Skeletal muscle satellite cell (primary cell): Measurements from ENCODE around the gene ACKR1.

Source experiments
- H3K27me3 ChIP-seq: 2 replicates; pipeline ENCODE4 v1.7.0; 2013; ENCODE audit warnings: low read length; ENCODE audit not compliant: control insufficient read depth, insufficient read depth
- H3K36me3 ChIP-seq: 2 replicates; pipeline ENCODE4 v1.7.0; 2013; ENCODE audit warnings: mild to moderate bottlenecking, control low read depth, low read length; ENCODE audit not compliant: insufficient read depth
- H3K4me1 ChIP-seq: 2 replicates; pipeline ENCODE4 v1.7.0; 2013; ENCODE audit warnings: low read length; ENCODE audit not compliant: control insufficient read depth, insufficient read depth
- H3K4me2 ChIP-seq: 2 replicates; pipeline ENCODE4 v1.7.0; 2013; ENCODE audit warnings: mild to moderate bottlenecking, low read length
- H3K4me3 ChIP-seq: 2 replicates; pipeline ENCODE4 v1.7.0; 2013; ENCODE audit warnings: low read length
- H3K9ac ChIP-seq: 2 replicates; pipeline ENCODE4 v1.7.0; 2013; ENCODE audit warnings: mild to moderate bottlenecking, low read depth, low read length, moderate library complexity
- H3K9me3 ChIP-seq: replicated peaks from 2 replicates; pipeline ENCODE4 v1.7.0; 2013; ENCODE audit warnings: mild to moderate bottlenecking, control low read depth, low read length

The ACKR1 gene

DNA sequence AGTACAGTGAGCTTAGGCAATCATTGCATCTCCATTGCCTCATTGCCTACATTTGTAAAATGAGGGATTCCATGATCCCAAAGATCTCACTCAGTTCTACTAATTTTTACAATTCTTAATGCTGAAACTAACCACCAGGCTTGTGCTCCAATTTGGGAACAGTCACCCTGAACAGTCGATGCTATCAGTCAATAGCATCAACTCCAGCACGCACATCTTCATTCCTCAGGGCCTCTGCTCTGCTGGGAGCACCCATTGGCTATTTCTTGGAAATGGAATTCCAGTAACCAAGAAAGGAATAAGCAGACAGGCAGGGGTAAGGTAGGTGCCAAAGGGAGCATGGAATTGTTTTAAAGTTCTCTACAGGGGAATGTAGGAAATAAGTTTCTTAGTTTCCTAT lies 14.2 kb upstream of the ACKR1 start:
- Histone ChIP-seq H3K9ac (no peak overlapping the region), H3K4me2 (no peak overlapping the region), H3K9me3 (no peaks in the 10 kb centered on the region), H3K27me3 (peaks cover 34% of the 10 kb centered on the region), H3K4me3 (no peak overlapping the region), H3K4me1 (no peaks in the 10 kb centered on the region), H3K36me3 (peaks cover 8% of the 10 kb centered on the region)

DNA sequence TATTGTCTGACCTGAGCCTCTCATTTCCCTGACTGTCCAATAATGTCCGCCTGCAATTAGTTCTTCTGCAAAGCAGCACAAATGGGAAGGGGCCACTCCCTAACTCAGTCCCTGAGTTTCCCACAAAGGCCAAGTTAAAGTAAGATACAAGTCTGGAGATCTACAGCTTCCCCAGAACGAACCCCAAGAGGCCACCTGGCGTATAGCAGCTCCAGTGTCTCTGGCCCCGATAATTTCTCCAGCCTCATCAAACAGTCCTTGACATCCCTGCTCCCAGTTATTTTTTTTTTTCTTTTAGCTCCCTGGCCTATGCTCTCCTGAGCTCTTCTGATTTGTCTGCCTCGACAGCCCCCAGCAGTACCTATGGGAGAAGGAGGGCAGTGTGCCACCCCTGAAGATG lies 8.1 kb upstream of the ACKR1 start:
- H3K4me3 ChIP-seq = no peak overlapping the region
- no peaks in the 10 kb centered on the region for H3K9me3 ChIP-seq
- H3K4me2 ChIP-seq = no peak overlapping the region
- H3K9ac ChIP-seq = no peak overlapping the region
- H3K27me3 ChIP-seq = peaks cover 4% of the 10 kb centered on the region
- H3K4me1 ChIP-seq = no peaks in the 10 kb centered on the region
- H3K36me3 ChIP-seq = peaks cover 5% of the 10 kb centered on the region

DNA sequence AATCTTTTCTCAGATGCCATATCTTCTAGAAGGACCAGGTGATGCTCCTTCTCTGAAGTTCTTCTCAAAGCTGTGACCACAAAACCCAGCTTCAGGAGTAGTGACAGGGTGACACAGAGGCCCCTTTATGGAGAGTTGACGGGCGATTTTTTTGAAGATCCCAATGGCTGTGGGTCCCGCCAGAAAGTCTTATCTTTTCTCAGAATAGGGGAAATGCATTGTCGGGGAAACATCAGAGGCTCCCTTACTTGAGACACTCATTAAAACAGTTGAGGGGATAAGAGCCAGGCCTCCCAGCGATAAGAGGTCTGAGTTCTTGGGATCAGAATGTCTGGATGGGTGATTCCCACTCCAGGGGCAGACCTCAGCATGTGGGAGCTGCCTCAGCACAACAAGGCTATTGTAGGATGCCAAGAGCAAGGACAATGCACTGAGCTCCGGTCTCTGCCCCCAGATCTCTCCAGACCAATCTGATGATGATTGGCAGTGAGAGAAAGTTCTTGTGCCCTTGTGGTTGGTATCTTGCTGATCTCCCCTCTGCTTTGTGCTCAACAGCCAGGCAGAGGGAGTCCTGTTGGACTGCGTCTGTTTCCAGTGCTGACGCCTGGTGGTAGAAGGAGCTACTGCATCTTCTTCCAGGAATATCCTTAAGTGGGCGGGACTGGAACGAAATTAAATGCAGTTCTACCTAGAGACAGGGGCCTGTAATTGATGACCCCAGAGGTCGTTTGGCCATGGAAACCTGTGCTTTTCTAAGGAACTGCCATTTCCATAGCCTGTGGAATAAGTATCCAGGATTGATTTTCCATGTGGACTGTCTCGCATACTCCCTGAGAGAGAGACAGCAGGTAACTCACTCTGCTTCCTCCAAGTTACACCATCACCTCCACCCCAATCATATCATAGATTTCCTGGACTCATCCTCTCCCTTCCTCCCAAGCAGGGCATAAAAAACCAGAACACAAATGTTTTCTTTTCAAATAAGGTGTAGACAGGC lies 6.8 kb upstream of the ACKR1 start:
- Histone ChIP-seq H3K4me3 (no peak overlapping the region), H3K4me2 (no peak overlapping the region), H3K9me3 (no peaks in the 10 kb centered on the region), H3K9ac (no peak overlapping the region), H3K27me3 (no peaks in the 10 kb centered on the region), H3K4me1 (no peaks in the 10 kb centered on the region), H3K36me3 (peaks cover 5% of the 10 kb centered on the region)

GRCh38 chr1:159199901-159200300 lies 4.8 kb upstream of the ACKR1 start:
- H3K4me2 ChIP-seq = no peak overlapping the region
- H3K27me3 ChIP-seq = peaks cover 14% of the 10 kb centered on the region
- no peak overlapping the region for H3K9ac ChIP-seq
- H3K9me3 ChIP-seq = no peaks in the 10 kb centered on the region
- no peaks in the 10 kb centered on the region for H3K36me3 ChIP-seq
- no peak overlapping the region for H3K4me3 ChIP-seq
- no peaks in the 10 kb centered on the region for H3K4me1 ChIP-seq

DNA sequence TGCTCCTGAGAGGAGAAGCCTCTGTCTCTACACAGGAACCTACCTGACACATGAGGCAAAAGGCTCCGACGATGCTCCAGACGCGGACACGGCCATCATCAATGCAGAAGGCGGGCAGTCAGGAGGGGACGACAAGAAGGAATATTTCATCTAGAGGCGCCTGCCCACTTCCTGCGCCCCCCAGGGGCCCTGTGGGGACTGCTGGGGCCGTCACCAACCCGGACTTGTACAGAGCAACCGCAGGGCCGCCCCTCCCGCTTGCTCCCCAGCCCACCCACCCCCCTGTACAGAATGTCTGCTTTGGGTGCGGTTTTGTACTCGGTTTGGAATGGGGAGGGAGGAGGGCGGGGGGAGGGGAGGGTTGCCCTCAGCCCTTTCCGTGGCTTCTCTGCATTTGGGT lies 3.9 kb upstream of the ACKR1 start:
- peaks cover 14% of the 10 kb centered on the region for H3K27me3 ChIP-seq
- no peaks in the 10 kb centered on the region for H3K36me3 ChIP-seq
- H3K4me2 ChIP-seq = no peak overlapping the region
- H3K9me3 ChIP-seq = no peaks in the 10 kb centered on the region
- H3K4me1 ChIP-seq = no peaks in the 10 kb centered on the region
- H3K9ac ChIP-seq = no peak overlapping the region
- no peak overlapping the region for H3K4me3 ChIP-seq

DNA sequence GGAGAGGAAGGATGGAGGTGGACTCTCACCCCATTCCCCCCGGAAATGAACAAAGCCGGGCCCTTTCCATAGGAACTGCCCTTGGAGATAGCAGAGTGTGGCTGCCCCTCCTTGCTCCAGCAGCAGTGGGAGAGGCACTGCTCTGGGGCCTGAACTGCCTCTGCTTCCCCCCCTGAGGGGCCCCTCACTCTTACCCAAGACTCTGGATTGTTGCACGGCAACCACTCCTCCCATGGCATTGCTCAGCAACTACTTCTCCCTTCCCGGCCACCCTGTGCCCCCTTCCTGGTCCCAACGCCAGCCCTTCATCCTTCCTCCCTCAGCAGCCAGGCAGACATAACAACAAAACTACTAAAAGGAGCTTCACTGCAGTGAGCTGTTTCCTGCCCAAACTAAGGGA lies 3.0 kb upstream of the ACKR1 start:
- H3K27me3 ChIP-seq = peaks cover 14% of the 10 kb centered on the region
- H3K4me1 ChIP-seq = no peaks in the 10 kb centered on the region
- no peaks in the 10 kb centered on the region for H3K9me3 ChIP-seq
- no peak overlapping the region for H3K9ac ChIP-seq
- no peaks in the 10 kb centered on the region for H3K36me3 ChIP-seq
- H3K4me3 ChIP-seq = no peak overlapping the region
- no peak overlapping the region for H3K4me2 ChIP-seq

DNA sequence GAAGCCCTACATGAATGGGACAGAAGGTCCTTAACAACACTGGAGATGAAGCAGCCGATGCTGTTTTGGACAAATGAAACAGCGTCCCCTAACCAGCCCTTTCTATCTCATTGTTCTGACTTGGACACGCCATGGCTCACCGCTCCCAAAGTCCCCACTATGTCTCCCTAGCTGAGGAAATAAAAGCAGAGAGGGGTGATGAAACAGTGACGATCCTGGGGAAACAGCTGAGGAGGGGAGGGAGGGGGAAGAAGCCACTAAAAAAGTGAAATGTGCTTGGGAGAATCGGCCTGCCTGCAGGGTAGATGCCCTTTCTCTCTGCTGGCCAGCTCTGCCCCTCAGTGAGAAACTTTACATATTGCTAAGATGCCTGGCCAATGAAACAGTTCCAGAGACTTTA lies 1.1 kb upstream of the ACKR1 start:
- Histone ChIP-seq H3K4me1 (no peaks in the 10 kb centered on the region), H3K4me2 (no peak overlapping the region), H3K27me3 (peaks cover 28% of the 10 kb centered on the region)

DNA sequence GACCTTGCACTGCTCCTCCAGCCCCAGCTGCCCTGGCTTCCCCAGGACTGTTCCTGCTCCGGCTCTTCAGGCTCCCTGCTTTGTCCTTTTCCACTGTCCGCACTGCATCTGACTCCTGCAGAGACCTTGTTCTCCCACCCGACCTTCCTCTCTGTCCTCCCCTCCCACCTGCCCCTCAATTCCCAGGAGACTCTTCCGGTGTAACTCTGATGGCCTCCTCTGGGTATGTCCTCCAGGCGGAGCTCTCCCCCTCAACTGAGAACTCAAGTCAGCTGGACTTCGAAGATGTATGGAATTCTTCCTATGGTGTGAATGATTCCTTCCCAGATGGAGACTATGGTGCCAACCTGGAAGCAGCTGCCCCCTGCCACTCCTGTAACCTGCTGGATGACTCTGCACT lies 550 bp downstream of the ACKR1 start:
- Histone ChIP-seq H3K9ac (no peak overlapping the region), H3K27me3 (peaks cover 29% of the 10 kb centered on the region), H3K4me1 (no peaks in the 10 kb centered on the region), H3K9me3 (no peaks in the 10 kb centered on the region), H3K36me3 (no peaks in the 10 kb centered on the region), H3K4me3 (no peak overlapping the region), H3K4me2 (no peak overlapping the region)

More for the DNA sequence above, 1.1 kb upstream of the ACKR1 start:
- Histone ChIP-seq H3K9ac (no peak overlapping the region), H3K9me3 (no peaks in the 10 kb centered on the region), H3K36me3 (no peaks in the 10 kb centered on the region), H3K4me3 (no peak overlapping the region)

- Histone ChIP-seq H3K4me2 (no peak overlapping the region), H3K4me3 (no peak overlapping the region), H3K36me3 (no peaks in the 10 kb centered on the region), H3K9me3 (no peaks in the 10 kb centered on the region), H3K27me3 (peaks cover 32% of the 10 kb centered on the region), H3K9ac (no peak overlapping the region), H3K4me1 (peaks cover 3% of the 10 kb centered on the region)
These were observed 1.4 kb downstream of the ACKR1 start for GRCh38 chr1:159206110-159206509.

DNA sequence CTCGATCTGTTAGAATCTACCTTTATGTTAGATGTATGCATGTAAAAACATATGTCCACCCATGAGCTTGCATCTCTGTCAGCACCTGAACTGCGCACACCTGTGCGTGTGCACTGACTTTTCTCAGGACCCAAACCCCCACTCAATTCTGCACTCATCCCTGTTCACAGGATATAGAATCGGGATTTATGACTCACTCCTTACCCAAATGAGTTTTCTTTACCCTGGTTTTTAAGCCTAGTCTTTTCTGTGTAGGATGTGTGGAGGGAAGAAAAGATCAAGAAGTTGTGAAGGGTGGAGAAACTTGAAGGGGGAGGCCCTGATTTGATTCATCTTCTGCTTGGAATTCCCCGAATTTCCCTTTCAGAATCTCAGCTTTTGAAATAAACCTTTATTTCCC lies 2.4 kb downstream of the ACKR1 start:
- H3K4me1 ChIP-seq = peaks cover 11% of the 10 kb centered on the region
- H3K27me3 ChIP-seq = peaks cover 32% of the 10 kb centered on the region

DNA sequence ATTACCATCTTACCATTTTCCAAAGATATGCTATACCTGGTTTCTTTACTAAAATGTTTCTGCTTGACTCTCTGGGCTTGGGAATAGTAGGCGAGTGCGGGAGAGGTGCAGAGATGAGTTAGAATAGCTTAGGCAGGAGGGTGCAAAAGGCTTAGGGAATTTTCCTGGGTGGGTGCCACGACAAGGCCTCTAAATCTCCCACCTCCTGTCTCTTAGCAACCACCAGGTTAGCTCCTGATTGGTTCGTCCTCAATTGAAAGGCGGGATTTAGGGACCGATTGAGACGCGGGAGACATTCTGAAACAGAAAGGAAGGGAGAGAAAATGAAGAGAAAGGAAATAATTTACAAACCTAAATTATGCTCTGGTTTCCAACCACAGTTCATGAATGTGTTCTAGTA lies 3.1 kb downstream of the ACKR1 start:
- peaks cover 32% of the 10 kb centered on the region for H3K27me3 ChIP-seq
- no peak overlapping the region for H3K9ac ChIP-seq
- H3K4me2 ChIP-seq = no peak overlapping the region
- H3K9me3 ChIP-seq = no peaks in the 10 kb centered on the region
- no peaks in the 10 kb centered on the region for H3K36me3 ChIP-seq
- peaks cover 15% of the 10 kb centered on the region for H3K4me1 ChIP-seq
- no peak overlapping the region for H3K4me3 ChIP-seq

More for the DNA sequence above, 2.4 kb downstream of the ACKR1 start:
- H3K36me3 ChIP-seq = no peaks in the 10 kb centered on the region
- H3K9me3 ChIP-seq = no peaks in the 10 kb centered on the region
- H3K4me2 ChIP-seq = no peak overlapping the region
- no peak overlapping the region for H3K4me3 ChIP-seq
- no peak overlapping the region for H3K9ac ChIP-seq
